Measurements from ENCODE around the gene MYOT. TPM values are rescaled to one million over a fixed set of nuclear protein-coding genes. Genes with fewer than 3 reads are reported as not detected.

The MYOT gene
- total RNA-seq, 1 donor from 2014 or later, result not detected

DNA sequence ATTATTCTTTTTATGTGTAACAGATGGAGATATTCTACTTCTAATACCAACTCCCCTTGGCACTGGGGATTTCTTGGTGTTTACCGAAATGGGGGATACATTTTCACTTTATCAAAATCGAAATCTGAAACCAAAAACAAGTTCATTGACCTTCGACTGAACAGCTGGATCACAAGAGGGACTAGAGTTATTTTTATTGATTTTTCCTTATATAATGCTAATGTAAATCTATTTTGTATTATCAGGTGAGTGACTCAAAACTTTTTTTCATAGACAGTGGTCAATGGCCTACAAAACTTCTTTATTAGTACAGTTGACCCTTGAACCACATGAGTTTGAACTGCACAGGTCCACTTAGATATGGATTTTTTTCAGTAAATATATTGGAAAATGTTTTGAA, 31.8 kb downstream of the MYOT start:
- H3K27ac ChIP-seq (ENCODE audit: low read depth, low read length), result no peak overlapping the region
- Mint-ChIP-seq H3K27me3 (ENCODE audit: low read depth, unreplicated experiment) (no peaks in the 10 kb centered on the region), H3K4me3 (ENCODE audit: unreplicated experiment) (no peak overlapping the region), H3K9me3 (ENCODE audit: unreplicated experiment) (peaks cover 2% of the 10 kb centered on the region), H3K27ac (ENCODE audit: unreplicated experiment) (no peak overlapping the region), H3K4me1 (ENCODE audit: low read depth, unreplicated experiment) (no peaks in the 10 kb centered on the region), H3K36me3 (ENCODE audit: low read depth, unreplicated experiment) (no peaks in the 10 kb centered on the region)
- H3K4me1 ChIP-seq (ENCODE audit: insufficient read depth, low read length), result no peaks in the 10 kb centered on the region
- TF ChIP-seq CTCF (IDR thresholded peaks at IDR 0.05; ENCODE audit: insufficient read depth, low read depth, low read length) (no peak), EZH2 (IDR thresholded peaks at IDR 0.05; ENCODE audit: insufficient read depth, low read length) (no peak)
- no peaks in the 10 kb centered on the region for H3K36me3 ChIP-seq (ENCODE audit: insufficient read depth, low read length)
- no peaks in the 10 kb centered on the region for H3K79me2 ChIP-seq (ENCODE audit: insufficient read depth, low read length)
- no peaks in the 10 kb centered on the region for H3K9me3 ChIP-seq (ENCODE audit: insufficient read depth, low read depth, low read length)
- DNase-seq (ENCODE audit: low read depth) (no peak), FAIRE-seq (no peak)
- no peak overlapping the region for H3K9ac ChIP-seq (ENCODE audit: low read length)
- H3K27me3 ChIP-seq (ENCODE audit: insufficient read depth, low read length), result no peaks in the 10 kb centered on the region
- no peak overlapping the region for H2AFZ ChIP-seq (ENCODE audit: low read depth, low read length)
- no peak overlapping the region for H3K4me3 ChIP-seq (ENCODE audit: insufficient read depth, low read depth, low read length)
- no peaks in the 10 kb centered on the region for H4K20me1 ChIP-seq (ENCODE audit: insufficient read depth, low read length)
- H3K4me2 ChIP-seq (ENCODE audit: low read length), result no peak overlapping the region

- Mint-ChIP-seq H3K4me3 (ENCODE audit: unreplicated experiment) (no peak overlapping the region), H3K36me3 (ENCODE audit: low read depth, unreplicated experiment) (no peaks in the 10 kb centered on the region), H3K4me1 (ENCODE audit: low read depth, unreplicated experiment) (no peaks in the 10 kb centered on the region), H3K27ac (ENCODE audit: unreplicated experiment) (no peak overlapping the region), H3K9me3 (ENCODE audit: unreplicated experiment) (peaks cover 2% of the 10 kb centered on the region), H3K27me3 (ENCODE audit: low read depth, unreplicated experiment) (no peaks in the 10 kb centered on the region)
- TF ChIP-seq CTCF (IDR thresholded peaks at IDR 0.05; ENCODE audit: insufficient read depth, low read depth, low read length) (no peak), EZH2 (IDR thresholded peaks at IDR 0.05; ENCODE audit: insufficient read depth, low read length) (no peak)
- H3K36me3 ChIP-seq (ENCODE audit: insufficient read depth, low read length), result no peaks in the 10 kb centered on the region
- no peaks in the 10 kb centered on the region for H3K4me1 ChIP-seq (ENCODE audit: insufficient read depth, low read length)
- H4K20me1 ChIP-seq (ENCODE audit: insufficient read depth, low read length), result no peaks in the 10 kb centered on the region
- H2AFZ ChIP-seq (ENCODE audit: low read depth, low read length), result no peak overlapping the region
- no peaks in the 10 kb centered on the region for H3K79me2 ChIP-seq (ENCODE audit: insufficient read depth, low read length)
- FAIRE-seq (no peak), DNase-seq (ENCODE audit: low read depth) (no peak)
- no peak overlapping the region for H3K9ac ChIP-seq (ENCODE audit: low read length)
- no peaks in the 10 kb centered on the region for H3K9me3 ChIP-seq (ENCODE audit: insufficient read depth, low read depth, low read length)
- no peak overlapping the region for H3K4me3 ChIP-seq (ENCODE audit: insufficient read depth, low read depth, low read length)
- no peak overlapping the region for H3K27ac ChIP-seq (ENCODE audit: low read depth, low read length)
- H3K27me3 ChIP-seq (ENCODE audit: insufficient read depth, low read length), result no peaks in the 10 kb centered on the region
- no peak overlapping the region for H3K4me2 ChIP-seq (ENCODE audit: low read length)
These were observed 33.6 kb downstream of the MYOT start for GRCh38 chr5:137901011-137901817.
